Suprapubic skin (tissue), 4 donors: ENCODE measurements around the gene SAMD4B. TPM values are rescaled to one million over a fixed set of nuclear protein-coding genes. Genes with fewer than 3 reads are reported as not detected.
A peak's percentile ranks its signal among the peaks of the same experiment; 100 is the strongest.

ENCODE experiments used
- DNase-seq, 2 donors: peaks; one replicate each; pipeline ENCODE4 v3.0.0-alpha.2; 2019; ENCODE audit warnings: low spot score in 2 of 2
- H3K27ac ChIP-seq: fragments of 200-600 bp; sonication (generic); one replicate; pipeline ENCODE4 v1.5.1; 2019
- H3K27me3 ChIP-seq: fragments of 200-600 bp; sonication (generic); one replicate; pipeline ENCODE4 v1.5.1; 2019
- H3K36me3 ChIP-seq: fragments of 200-600 bp; sonication (generic); one replicate; pipeline ENCODE4 v1.5.1; 2019
- H3K4me1 ChIP-seq: fragments of 200-600 bp; sonication (generic); one replicate; pipeline ENCODE4 v1.5.1; 2019
- H3K4me3 ChIP-seq: fragments of 200-600 bp; sonication (generic); one replicate; pipeline ENCODE4 v1.5.1; 2019; ENCODE audit warnings: mild to moderate bottlenecking
- H3K9me3 ChIP-seq: fragments of 200-600 bp; sonication (generic); one replicate; pipeline ENCODE4 v1.5.1; 2019
- EP300 ChIP-seq: sonication (generic); formaldehyde crosslinking; IDR thresholded peaks from one replicate; pipeline ENCODE4 v1.6.1; 2017; ENCODE audit warnings: antibody characterized with exemption
- POLR2A ChIP-seq, 2 donors: fragments of 450-650 bp; IDR thresholded peaks; one replicate each; pipeline ENCODE4 v1.6.1; 2017; ENCODE audit warnings: antibody characterized with exemption in 2 of 2, mild to moderate bottlenecking in 2 of 2, moderate library complexity in 2 of 2
- POLR2AphosphoS5 ChIP-seq, 3 donors: sonication (generic); formaldehyde crosslinking; IDR thresholded peaks; one replicate each; pipeline ENCODE4 v1.6.1; 2017; ENCODE audit warnings: antibody characterized with exemption in 3 of 3
- WGBS: methylation state at CpG from one replicate; pipeline ENCODE4 v1.1.5; 2018; 5-methylcytosine and 5-hydroxymethylcytosine counted together
- total RNA-seq, 4 donors: library from RNA; depleted of rRNA; stranded (reverse); fragments of >200 nt; gene quantifications; one replicate each; pipeline ENCODE4 v1.1.0, GENCODE V29; 2016
- TF ChIP-seq, protein P1 (sequence below), 2 donors: fragments of 200-600 bp in 1 of 2; fragments of 450-650 bp in 1 of 2; sonication (generic) in 1 of 2; IDR thresholded peaks; one replicate each; pipeline ENCODE4 v1.5.1; 2016 to 2019; ENCODE audit warnings: antibody characterized with exemption in 2 of 2, mild to moderate bottlenecking in 1 of 2, moderate library complexity in 1 of 2

The SAMD4B gene
- total RNA-seq, 4 donors from 2014 or later: 104 to 166 (median 113) TPM

GRCh38 chr19:39401549-39402345 lies 59.5 kb downstream of the SAMD4B start:
- Histone ChIP-seq H3K4me1 (peaks cover 88% of the 10 kb centered on the region), H3K9me3 (no peaks in the 10 kb centered on the region), H3K27me3 (no peaks in the 10 kb centered on the region), H3K4me3 (peak overlapping the region; percentile 66), H3K27ac (peak overlapping the region; percentile 100), H3K36me3 (no peaks in the 10 kb centered on the region)
- TF ChIP-seq EP300 (no peak), POLR2A (IDR thresholded peaks at IDR 0.05) (peak in 1 of 2 donors; percentile 40), POLR2AphosphoS5 (IDR thresholded peaks at IDR 0.05) (peak in 1 of 3 donors; percentile 9)
- DNase-seq: peak in 1 of 2 donors; percentile 87
- WGBS: 49% methylated on average over 18 of the region's 25 CpGs

- no peaks in the 10 kb centered on the region for H3K9me3 ChIP-seq
- peak; percentile 98 to 99 for DNase-seq
- H3K27me3 ChIP-seq: no peaks in the 10 kb centered on the region
- H3K36me3 ChIP-seq: peaks cover 9% of the 10 kb centered on the region
- peak overlapping the region; percentile 100 for H3K27ac ChIP-seq
- 3% methylated on average over 48 of the region's 59 CpGs for WGBS
- H3K4me1 ChIP-seq: peaks cover 81% of the 10 kb centered on the region
- TF ChIP-seq POLR2A (IDR thresholded peaks at IDR 0.05) (peak in 1 of 2 donors; percentile 49), POLR2AphosphoS5 (IDR thresholded peaks at IDR 0.05) (peak; percentile 61 to 93 (median 92)), EP300 (no peak)
- TF ChIP-seq, protein P1, sequence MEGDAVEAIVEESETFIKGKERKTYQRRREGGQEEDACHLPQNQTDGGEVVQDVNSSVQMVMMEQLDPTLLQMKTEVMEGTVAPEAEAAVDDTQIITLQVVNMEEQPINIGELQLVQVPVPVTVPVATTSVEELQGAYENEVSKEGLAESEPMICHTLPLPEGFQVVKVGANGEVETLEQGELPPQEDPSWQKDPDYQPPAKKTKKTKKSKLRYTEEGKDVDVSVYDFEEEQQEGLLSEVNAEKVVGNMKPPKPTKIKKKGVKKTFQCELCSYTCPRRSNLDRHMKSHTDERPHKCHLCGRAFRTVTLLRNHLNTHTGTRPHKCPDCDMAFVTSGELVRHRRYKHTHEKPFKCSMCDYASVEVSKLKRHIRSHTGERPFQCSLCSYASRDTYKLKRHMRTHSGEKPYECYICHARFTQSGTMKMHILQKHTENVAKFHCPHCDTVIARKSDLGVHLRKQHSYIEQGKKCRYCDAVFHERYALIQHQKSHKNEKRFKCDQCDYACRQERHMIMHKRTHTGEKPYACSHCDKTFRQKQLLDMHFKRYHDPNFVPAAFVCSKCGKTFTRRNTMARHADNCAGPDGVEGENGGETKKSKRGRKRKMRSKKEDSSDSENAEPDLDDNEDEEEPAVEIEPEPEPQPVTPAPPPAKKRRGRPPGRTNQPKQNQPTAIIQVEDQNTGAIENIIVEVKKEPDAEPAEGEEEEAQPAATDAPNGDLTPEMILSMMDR (IDR thresholded peaks at IDR 0.05): no peak
- peak overlapping the region; percentile 66 for H3K4me3 ChIP-seq
Measured at GRCh38 chr19:39402346-39403300, 60.4 kb downstream of the SAMD4B start.

DNA sequence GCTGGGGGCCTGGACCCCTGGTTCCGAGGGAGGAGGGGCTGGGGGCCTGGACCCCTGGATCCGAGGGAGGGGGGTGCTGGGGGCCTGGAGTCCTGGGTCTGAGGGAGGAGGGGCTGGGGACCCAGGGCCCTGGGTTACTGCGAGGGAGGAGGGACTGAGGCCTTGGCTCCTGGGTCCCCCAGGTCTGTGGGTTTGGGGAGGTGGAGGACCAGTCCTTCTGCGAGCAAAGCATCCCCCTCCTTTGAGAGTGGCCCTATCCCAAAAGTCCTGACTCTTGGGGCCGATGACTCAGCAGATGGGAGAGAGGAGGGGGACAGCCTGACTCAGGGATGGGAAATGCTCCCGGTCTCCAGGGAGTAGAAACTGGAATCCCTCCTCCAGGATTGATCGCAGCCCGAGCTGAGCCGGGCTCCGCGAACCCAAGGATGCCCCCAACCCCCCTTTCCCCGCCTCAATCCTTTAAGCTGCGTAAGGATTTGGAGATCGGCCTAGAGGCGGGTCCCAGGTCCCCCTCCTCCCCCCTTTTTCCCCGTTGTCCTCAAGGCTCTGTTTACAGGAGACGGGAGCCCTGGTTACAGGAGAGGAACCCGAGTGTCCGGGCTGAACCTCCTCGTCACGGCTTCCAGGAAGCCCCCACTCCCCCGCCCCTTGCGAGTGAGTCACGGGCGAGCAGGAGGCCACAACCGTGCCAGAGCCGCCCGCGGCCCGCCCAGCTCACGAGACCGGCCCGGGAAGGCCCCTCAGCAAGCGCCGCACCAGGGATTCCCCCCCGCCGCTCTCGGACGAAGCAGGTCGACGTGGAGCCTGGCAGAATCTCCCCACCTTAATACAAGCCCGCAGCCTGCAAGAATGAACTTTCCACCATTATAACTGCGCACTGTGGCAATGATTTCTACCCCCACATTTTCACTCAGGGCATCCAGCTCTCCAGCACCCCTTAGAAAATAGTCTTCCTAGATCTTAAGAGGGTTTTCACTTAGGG lies 61.4 kb downstream of the SAMD4B start:
- H3K4me3 ChIP-seq: peak overlapping the region; percentile 66
- no peaks in the 10 kb centered on the region for H3K9me3 ChIP-seq
- peaks cover 71% of the 10 kb centered on the region for H3K4me1 ChIP-seq
- TF ChIP-seq POLR2A (IDR thresholded peaks at IDR 0.05) (peak; percentile 54 to 93), EP300 (peak; percentile 81), POLR2AphosphoS5 (IDR thresholded peaks at IDR 0.05) (peak; percentile 85 to 96 (median 95))
- TF ChIP-seq, protein P1 (IDR thresholded peaks at IDR 0.05): no peak
- H3K27me3 ChIP-seq: no peaks in the 10 kb centered on the region
- under 1% methylated on average over 22 of the region's 43 CpGs for WGBS
- peak overlapping the region; percentile 100 for H3K27ac ChIP-seq
- peaks cover 19% of the 10 kb centered on the region for H3K36me3 ChIP-seq
- DNase-seq: peak; percentile 99 to 100

DNA sequence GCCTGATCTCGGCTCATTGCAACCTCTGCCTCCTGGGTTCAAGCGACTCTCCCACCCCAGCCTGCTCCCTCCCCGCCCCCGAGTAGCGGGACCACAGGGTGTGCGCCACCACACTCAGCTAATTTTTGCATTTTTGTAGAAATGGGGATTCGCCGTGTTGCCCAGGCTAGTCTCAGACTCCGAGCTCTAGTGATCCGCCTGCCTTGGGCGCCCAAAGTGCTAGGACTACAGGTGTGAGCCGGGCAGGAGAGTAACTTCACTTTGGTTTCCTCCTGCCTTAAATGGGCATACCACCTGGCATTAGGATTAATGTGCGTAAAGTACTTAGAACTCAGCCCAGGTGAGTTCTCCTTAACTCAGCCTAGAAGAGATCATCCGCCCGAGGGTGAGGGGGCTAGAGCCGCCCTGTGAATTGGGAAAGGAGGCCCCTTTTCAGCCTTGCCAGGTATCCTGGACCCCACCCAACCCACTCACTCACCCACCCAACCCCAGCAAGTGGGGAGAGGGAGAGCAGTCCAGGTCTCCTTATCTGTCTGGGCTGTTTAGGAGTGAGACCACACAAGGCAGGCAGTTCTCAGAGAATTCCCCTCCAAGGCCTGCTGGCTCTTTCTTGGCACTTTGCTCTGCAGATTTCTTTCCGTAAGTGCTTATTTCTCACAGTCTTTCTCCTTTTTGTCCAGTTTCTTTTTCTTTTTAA lies 63.2 kb downstream of the SAMD4B start:
- no peak for DNase-seq
- Histone ChIP-seq H3K4me1 (peaks cover 63% of the 10 kb centered on the region), H3K9me3 (no peaks in the 10 kb centered on the region), H3K27me3 (no peaks in the 10 kb centered on the region), H3K27ac (peak overlapping the region; percentile 100), H3K4me3 (peak overlapping the region; percentile 93), H3K36me3 (peaks cover 22% of the 10 kb centered on the region)
- 68% methylated on average over 17 of the region's 17 CpGs for WGBS
- TF ChIP-seq EP300 (no peak), POLR2A (IDR thresholded peaks at IDR 0.05) (no peak), POLR2AphosphoS5 (IDR thresholded peaks at IDR 0.05) (no peak)
- TF ChIP-seq, protein P1 (IDR thresholded peaks at IDR 0.05): no peak
